ENCODE measurements around the gene C2CD2. TPM values are rescaled to one million over a fixed set of nuclear protein-coding genes. Genes with fewer than 3 reads are reported as not detected.

C2CD2 gene
- total and polyA plus RNA-seq, 2 experiments from 2014 or later: 4.5 to 16.2 TPM

GRCh38 chr21:41928621-41929220, 25.1 kb downstream of the C2CD2 start:
- Histone ChIP-seq H3K4me1 (ENCODE audit: insufficient read depth) (peaks cover 28% of the 10 kb centered on the region), H2AFZ (no peak overlapping the region), H3K27ac (ENCODE audit: low read depth) (no peak overlapping the region), H3K4me3 (no peak overlapping the region), H3K79me2 (replicated peaks; ENCODE audit: insufficient read depth) (peaks cover 6% of the 10 kb centered on the region; the same call in 1 of the 2 replicates), H3F3A (replicated peaks; ENCODE audit: low read depth) (no peaks in the 10 kb centered on the region), H3K27me3 (ENCODE audit: insufficient read depth) (no peaks in the 10 kb centered on the region), H3K9me2 (ENCODE audit: insufficient read depth) (no peaks in the 10 kb centered on the region), H4K20me1 (replicated peaks; ENCODE audit: insufficient read depth) (no peaks in the 10 kb centered on the region), H3K4me2 (no peak overlapping the region), H3K36me3 (ENCODE audit: insufficient read depth) (no peaks in the 10 kb centered on the region)
- H3K27ac Mint-ChIP-seq: no peak overlapping the region; the same call in 1 of the 2 replicates
- ATAC-seq (no peak), DNase-seq (ENCODE audit: low spot score) (no peak)
- no peaks in the 10 kb centered on the region for H3K9me3 Mint-ChIP-seq
- H3K4me1 Mint-ChIP-seq: peaks cover 41% of the 10 kb centered on the region
- H3K4me3 Mint-ChIP-seq: no peak overlapping the region
- peaks cover 15% of the 10 kb centered on the region for H3K27me3 Mint-ChIP-seq (ENCODE audit: insufficient read depth, low read depth, poor library complexity)
- H3K36me3 Mint-ChIP-seq (ENCODE audit: low read depth): no peaks in the 10 kb centered on the region
- TF ChIP-seq ZNF331 (CRISPR knock-in tag; IDR thresholded peaks at IDR 0.05; ENCODE audit: low read depth): no peak
- TF ChIP-seq STAT1 (IDR thresholded peaks at IDR 0.05; ENCODE audit: unreplicated experiment): no peak
- TF ChIP-seq, protein P1, sequence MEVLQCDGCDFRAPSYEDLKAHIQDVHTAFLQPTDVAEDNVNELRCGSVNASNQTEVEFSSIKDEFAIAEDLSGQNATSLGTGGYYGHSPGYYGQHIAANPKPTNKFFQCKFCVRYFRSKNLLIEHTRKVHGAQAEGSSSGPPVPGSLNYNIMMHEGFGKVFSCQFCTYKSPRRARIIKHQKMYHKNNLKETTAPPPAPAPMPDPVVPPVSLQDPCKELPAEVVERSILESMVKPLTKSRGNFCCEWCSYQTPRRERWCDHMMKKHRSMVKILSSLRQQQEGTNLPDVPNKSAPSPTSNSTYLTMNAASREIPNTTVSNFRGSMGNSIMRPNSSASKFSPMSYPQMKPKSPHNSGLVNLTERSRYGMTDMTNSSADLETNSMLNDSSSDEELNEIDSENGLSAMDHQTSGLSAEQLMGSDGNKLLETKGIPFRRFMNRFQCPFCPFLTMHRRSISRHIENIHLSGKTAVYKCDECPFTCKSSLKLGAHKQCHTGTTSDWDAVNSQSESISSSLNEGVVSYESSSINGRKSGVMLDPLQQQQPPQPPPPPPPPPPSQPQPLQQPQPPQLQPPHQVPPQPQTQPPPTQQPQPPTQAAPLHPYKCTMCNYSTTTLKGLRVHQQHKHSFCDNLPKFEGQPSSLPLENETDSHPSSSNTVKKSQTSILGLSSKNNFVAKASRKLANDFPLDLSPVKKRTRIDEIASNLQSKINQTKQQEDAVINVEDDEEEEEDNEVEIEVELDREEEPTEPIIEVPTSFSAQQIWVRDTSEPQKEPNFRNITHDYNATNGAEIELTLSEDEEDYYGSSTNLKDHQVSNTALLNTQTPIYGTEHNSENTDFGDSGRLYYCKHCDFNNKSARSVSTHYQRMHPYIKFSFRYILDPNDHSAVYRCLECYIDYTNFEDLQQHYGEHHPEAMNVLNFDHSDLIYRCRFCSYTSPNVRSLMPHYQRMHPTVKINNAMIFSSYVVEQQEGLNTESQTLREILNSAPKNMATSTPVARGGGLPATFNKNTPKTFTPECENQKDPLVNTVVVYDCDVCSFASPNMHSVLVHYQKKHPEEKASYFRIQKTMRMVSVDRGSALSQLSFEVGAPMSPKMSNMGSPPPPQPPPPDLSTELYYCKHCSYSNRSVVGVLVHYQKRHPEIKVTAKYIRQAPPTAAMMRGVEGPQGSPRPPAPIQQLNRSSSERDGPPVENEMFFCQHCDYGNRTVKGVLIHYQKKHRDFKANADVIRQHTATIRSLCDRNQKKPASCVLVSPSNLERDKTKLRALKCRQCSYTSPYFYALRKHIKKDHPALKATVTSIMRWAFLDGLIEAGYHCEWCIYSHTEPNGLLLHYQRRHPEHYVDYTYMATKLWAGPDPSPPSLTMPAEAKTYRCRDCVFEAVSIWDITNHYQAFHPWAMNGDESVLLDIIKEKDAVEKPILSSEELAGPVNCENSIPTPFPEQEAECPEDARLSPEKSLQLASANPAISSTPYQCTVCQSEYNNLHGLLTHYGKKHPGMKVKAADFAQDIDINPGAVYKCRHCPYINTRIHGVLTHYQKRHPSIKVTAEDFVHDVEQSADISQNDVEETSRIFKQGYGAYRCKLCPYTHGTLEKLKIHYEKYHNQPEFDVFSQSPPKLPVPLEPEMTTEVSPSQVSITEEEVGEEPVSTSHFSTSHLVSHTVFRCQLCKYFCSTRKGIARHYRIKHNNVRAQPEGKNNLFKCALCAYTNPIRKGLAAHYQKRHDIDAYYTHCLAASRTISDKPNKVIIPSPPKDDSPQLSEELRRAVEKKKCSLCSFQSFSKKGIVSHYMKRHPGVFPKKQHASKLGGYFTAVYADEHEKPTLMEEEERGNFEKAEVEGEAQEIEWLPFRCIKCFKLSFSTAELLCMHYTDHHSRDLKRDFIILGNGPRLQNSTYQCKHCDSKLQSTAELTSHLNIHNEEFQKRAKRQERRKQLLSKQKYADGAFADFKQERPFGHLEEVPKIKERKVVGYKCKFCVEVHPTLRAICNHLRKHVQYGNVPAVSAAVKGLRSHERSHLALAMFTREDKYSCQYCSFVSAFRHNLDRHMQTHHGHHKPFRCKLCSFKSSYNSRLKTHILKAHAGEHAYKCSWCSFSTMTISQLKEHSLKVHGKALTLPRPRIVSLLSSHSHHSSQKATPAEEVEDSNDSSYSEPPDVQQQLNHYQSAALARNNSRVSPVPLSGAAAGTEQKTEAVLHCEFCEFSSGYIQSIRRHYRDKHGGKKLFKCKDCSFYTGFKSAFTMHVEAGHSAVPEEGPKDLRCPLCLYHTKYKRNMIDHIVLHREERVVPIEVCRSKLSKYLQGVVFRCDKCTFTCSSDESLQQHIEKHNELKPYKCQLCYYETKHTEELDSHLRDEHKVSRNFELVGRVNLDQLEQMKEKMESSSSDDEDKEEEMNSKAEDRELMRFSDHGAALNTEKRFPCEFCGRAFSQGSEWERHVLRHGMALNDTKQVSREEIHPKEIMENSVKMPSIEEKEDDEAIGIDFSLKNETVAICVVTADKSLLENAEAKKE (CRISPR knock-in tag; IDR thresholded peaks at IDR 0.05): no peak
- no peak for TF ChIP-seq REST (IDR thresholded peaks at IDR 0.05; ENCODE audit: unreplicated experiment)
- no peak for TF ChIP-seq JUNB (IDR thresholded peaks at IDR 0.05; ENCODE audit: unreplicated experiment)
- TF ChIP-seq, protein P2, sequence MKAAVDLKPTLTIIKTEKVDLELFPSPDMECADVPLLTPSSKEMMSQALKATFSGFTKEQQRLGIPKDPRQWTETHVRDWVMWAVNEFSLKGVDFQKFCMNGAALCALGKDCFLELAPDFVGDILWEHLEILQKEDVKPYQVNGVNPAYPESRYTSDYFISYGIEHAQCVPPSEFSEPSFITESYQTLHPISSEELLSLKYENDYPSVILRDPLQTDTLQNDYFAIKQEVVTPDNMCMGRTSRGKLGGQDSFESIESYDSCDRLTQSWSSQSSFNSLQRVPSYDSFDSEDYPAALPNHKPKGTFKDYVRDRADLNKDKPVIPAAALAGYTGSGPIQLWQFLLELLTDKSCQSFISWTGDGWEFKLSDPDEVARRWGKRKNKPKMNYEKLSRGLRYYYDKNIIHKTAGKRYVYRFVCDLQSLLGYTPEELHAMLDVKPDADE (IDR thresholded peaks at IDR 0.05): no peak
- TF ChIP-seq, protein P3, sequence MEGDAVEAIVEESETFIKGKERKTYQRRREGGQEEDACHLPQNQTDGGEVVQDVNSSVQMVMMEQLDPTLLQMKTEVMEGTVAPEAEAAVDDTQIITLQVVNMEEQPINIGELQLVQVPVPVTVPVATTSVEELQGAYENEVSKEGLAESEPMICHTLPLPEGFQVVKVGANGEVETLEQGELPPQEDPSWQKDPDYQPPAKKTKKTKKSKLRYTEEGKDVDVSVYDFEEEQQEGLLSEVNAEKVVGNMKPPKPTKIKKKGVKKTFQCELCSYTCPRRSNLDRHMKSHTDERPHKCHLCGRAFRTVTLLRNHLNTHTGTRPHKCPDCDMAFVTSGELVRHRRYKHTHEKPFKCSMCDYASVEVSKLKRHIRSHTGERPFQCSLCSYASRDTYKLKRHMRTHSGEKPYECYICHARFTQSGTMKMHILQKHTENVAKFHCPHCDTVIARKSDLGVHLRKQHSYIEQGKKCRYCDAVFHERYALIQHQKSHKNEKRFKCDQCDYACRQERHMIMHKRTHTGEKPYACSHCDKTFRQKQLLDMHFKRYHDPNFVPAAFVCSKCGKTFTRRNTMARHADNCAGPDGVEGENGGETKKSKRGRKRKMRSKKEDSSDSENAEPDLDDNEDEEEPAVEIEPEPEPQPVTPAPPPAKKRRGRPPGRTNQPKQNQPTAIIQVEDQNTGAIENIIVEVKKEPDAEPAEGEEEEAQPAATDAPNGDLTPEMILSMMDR (conservative IDR thresholded peaks at IDR 0.05; ENCODE audit: low read depth in 2 of 2): no peak
- TF ChIP-seq ZNF114 (CRISPR knock-in tag; IDR thresholded peaks at IDR 0.05): no peak
- no peak for TF ChIP-seq CREB1 (CRISPR knock-in tag; IDR thresholded peaks at IDR 0.05; ENCODE audit: low read depth)
- TF ChIP-seq EZH2 (IDR thresholded peaks at IDR 0.05; ENCODE audit: low read depth, unreplicated experiment): no peak
- TF ChIP-seq EZH2phosphoT487 (IDR thresholded peaks at IDR 0.05; ENCODE audit: unreplicated experiment): no peak
- TF ChIP-seq POLR2AphosphoS5 (IDR thresholded peaks at IDR 0.05; ENCODE audit: low read depth): no peak
- TF ChIP-seq NANOG (IDR thresholded peaks at IDR 0.05; ENCODE audit: borderline replicate concordance): no peak
